ENCODE measurements around the gene PCDH15.

Gene PCDH15

DNA sequence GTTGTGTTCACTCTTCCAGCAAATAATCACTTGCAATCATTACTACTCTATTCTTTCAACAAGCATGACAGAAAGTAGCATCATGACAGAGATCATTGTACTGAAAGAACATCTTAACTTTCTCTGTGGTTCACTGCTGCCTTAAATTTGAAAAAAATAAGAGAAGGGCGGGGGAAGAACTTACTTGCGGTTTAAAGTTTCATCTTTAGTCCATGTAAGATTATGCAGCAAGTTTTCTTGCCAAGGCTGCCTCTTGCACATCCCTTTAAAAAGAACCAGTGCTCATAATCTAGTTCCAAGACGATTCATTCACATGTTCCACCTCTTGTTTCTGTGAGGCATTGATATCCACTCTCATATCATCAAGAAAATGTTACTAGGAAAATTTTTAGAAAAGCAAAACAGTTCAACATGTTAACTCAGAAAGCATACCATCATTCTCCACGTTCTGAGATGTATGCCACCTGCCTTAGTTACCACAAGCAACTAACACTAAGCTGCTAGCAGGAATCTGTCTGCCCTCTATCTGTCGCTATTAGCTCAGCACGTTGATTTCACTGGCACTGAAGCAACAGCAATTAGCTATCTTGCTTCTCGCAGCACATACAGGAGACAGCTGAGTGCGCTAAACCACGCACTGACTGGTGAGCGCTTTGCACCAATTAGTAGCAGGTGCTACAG is at the start of gene PCDH15:
Gene PCDH15 (minus strand): TSS at position 491 of the 681 bp plus-strand sequence. CDS start 136,969 bp downstream, outside the sequence.
- DNase-seq: no peak

GRCh38 chr10:54843932-54844331 is 42.9 kb upstream of the PCDH15 start:
- no peak for DNase-seq

DNA sequence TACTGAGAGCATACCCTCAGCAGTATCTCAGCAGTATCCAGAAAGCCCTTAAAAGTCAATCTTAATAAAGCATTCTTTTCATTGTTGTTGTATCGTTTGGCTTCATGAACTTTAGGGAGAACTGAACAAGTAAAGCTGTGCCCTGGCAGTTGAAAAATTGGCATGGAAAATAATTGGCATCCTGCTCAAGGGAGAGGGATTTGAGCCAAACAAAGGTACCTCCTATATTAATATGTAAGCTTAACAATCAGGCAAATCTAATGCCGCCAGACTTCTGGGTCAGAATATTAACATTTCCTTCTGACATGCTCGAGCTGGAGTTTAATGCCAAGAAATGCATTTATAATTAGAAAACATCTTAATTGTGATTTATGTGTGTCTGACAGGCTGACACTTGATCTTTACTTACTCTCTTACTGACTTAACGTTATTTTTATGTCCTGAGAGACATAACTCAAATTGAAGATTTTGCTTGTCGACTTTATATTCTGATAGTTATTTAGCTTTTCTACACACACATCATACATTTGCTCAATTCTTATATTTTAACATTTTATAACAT is 42.1 kb upstream of the PCDH15 start:
- no peak for DNase-seq

- no peak for DNase-seq
Measured at GRCh38 chr10:54837479-54837878, 36.4 kb upstream of the PCDH15 start.

DNA sequence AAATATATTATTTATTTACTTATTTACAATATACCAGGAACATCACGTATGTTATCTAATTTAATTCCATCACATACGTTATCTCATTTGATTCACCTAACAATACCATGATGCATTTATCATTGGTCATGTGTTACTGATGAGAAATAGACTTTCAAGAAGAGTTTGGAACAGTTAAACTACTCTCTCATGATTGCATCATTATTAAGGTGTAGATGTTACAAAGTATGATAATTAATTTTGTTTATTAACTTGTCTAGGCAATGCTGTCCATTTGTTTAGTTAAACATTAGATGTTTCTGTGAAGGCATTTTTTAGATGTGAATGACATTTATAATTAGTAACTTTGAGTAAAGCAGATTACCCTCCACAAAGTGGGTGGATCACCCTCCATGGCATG is 32.0 kb upstream of the PCDH15 start:
- no peak for DNase-seq

GRCh38 chr10:54826994-54827560 is 26.0 kb upstream of the PCDH15 start:
- no peak for DNase-seq

DNA sequence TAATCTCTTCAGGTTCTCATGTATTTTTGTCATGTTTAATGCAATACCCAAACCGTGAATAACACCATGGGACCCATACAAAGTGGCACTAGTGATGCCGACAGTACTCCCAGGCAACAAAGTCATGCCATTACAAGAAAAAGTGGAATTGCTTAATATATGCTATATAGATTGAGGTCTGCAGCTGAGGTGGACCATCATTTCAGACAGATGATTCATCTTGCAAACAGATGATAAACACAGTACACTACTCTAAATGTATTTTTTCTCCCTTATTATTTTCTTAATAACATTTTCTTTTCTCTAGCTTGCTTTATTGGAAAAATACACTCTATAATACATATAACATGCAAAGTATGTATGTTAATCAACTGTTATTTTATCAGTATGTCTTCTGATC is 14.6 kb upstream of the PCDH15 start:
- no peak for DNase-seq

- no peak for DNase-seq
Measured at GRCh38 chr10:54808186-54808935, 7.3 kb upstream of the PCDH15 start.

DNA sequence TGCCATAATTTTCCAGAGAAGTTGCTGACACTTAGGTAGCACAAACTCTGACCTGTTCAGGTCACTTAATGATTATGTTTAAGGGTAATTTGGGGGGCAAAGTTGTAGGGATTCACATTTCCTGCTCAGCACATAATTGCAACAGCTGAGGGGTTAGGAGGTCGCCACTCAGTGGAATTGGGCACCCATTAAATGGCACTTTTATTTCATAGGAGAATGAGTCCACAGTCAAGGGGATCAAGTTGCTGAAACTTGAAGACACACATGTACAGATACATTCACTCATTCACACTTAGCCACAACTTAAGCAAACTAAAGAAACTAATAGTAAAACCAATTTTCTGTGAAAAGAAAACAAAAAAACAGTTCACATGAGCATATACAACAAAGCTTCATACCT is 1.5 kb downstream of the PCDH15 start:
- no peak for DNase-seq

DNA sequence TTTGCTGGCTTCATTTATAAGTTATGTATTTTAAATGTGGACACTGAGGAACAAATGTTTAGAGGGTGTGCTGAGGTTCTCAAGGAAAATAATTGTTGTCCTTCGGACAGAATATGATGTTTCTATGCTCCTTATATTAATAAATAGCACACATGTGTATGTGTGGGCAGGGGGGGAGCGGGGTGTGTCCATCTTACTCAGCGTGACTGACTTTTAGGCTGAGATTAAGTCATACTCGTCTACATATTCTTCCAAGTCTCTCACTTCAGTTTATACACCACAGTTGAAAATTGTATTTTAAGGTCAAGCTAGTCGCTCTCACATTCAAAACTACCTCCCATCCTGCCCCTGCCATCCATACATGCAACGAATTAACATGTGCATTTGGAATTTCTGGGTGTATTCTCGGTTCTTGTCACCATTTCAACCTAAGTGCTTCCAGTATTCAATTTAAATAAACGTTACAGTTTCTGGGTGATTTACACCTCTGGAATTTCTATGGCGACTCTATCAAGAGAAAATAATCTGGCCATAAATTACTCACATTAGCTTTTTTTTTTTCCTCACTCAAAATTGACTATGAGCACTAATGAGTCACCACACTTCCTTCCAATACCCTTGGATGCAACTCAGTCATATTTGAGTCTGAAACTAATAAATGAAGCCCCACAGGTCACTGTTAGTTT is 3.3 kb downstream of the PCDH15 start:
- DNase-seq: no peak

- DNase-seq: no peak
Measured at GRCh38 chr10:54796881-54797280, 4.2 kb downstream of the PCDH15 start.

- DNase-seq: no peak
Measured at GRCh38 chr10:54776622-54777021, 24.4 kb downstream of the PCDH15 start.

GRCh38 chr10:54772468-54773122 is 28.4 kb downstream of the PCDH15 start:
- DNase-seq: no peak

DNA sequence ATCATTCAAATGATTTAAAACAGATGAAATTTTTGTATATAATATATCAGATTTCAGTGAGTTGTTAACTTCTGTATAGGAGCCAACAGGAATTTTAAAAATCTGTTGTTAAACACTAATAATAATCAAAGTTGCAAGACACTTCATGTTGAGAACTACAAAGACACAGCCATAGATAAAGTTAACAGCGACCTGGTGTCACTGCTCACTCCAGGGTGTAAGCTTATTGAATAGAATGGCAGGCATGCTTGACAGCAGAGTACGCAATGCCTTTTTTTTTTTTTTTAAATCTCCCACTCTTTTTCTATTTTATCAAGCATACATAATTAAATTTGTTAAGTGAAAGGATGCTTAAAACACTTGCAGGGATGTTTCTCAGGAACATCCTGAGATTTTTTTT is 32.0 kb downstream of the PCDH15 start:
- no peak for DNase-seq

DNA sequence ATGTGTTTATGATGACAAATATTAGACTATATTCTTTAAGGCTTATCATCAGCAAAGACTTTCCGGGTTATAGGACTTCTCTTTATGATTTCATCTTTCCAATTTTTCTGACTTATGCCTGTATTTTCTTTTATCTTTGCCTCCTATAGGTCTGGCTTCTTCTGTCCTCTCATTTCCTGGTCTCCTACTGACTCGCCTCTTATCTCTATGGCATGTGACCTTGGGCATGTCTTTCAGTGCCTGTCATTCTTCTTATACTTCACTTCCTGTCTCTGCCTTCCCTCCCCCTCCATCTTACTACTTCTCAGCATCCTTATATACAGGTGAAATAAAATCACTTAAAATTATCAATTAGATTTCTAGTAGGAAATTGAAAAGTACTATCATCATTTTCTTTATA is 42.2 kb downstream of the PCDH15 start:
- DNase-seq: no peak

- no peak for DNase-seq
Measured at GRCh38 chr10:54749623-54750022, 51.4 kb downstream of the PCDH15 start.

GRCh38 chr10:54745436-54745835 is 55.6 kb downstream of the PCDH15 start:
- DNase-seq: no peak

GRCh38 chr10:54742416-54742815 is 58.6 kb downstream of the PCDH15 start:
- no peak for DNase-seq

- DNase-seq: no peak
Measured at GRCh38 chr10:54728511-54728910, 72.5 kb downstream of the PCDH15 start.

GRCh38 chr10:54722075-54722474 is 79.0 kb downstream of the PCDH15 start:
- no peak for DNase-seq

DNA sequence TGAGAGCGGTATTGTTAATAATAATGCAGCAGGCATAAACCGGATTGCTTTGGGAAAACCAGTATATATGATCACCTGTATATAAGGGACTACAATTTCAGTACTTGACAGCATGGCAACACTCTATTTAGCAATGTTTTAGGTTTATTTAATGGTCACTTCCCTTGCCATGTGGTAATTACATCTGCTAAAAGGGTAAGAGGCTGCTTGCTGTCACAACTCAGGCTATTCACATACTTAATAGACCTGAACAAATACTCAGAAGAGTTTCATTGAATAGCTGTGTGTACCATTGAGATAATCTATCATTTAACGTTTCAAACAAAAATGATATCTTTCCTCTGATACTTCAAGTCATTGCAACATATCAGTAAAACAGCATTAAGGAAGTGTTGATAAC is 90.1 kb downstream of the PCDH15 start:
- DNase-seq: no peak

GRCh38 chr10:54708591-54708990 is 92.4 kb downstream of the PCDH15 start:
- DNase-seq: no peak

DNA sequence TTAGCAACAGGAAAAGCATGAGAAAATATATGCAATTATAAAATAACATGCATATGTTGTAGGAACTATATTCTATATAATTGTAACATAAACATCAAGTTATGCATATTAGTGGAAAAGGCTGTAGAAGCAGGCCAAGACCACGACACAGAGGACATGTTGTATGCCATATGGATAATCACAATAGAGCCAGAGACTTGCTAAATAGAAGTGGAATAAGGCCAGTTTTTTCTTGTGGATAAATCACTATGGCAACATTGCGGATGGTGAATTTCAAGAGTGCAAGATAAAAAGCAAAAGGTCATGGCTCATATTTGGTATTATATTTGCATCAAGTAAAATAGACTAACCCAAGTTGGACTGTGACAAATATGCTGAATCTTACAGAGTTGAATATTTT is 93.0 kb downstream of the PCDH15 start:
- no peak for DNase-seq
